H9 (cell line): ENCODE results near the gene BLOC1S3. TPM values are rescaled to one million over a fixed set of nuclear protein-coding genes. Genes with fewer than 3 reads are reported as not detected.

Experiments used
- DNase-seq: peaks from one replicate; pipeline ENCODE4 v3.0.0-alpha.2; 2017
- H2AFZ ChIP-seq: one replicate; pipeline ENCODE4 v1.6.1; 2013; ENCODE audit warnings: mild to moderate bottlenecking, low read length, control low read depth, moderate library complexity
- H2AK5ac ChIP-seq: 2 replicates; pipeline ENCODE4 v1.6.1; 2013; ENCODE audit warnings: low read length, control low read depth, mixed read lengths; ENCODE audit not compliant: insufficient read length
- H2BK120ac ChIP-seq: one replicate; pipeline ENCODE4 v1.6.1; 2013; ENCODE audit warnings: low read depth, mild to moderate bottlenecking, low read length, control low read depth, inconsistent platforms; ENCODE audit not compliant: poor library complexity, severe bottlenecking
- H2BK12ac ChIP-seq: 2 replicates; pipeline ENCODE4 v1.6.1; 2013; ENCODE audit warnings: low read length, control low read depth, mixed read lengths, low read depth; ENCODE audit not compliant: insufficient read length
- H2BK15ac ChIP-seq: 2 replicates; pipeline ENCODE4 v1.6.1; 2013; ENCODE audit warnings: low read depth, low read length, control low read depth
- H2BK20ac ChIP-seq: one replicate; pipeline ENCODE4 v1.6.1; 2013; ENCODE audit warnings: low read depth, mild to moderate bottlenecking, low read length, control low read depth, inconsistent platforms; ENCODE audit not compliant: poor library complexity, severe bottlenecking
- H2BK5ac ChIP-seq: 2 replicates; pipeline ENCODE4 v1.6.1; 2013; ENCODE audit warnings: low read length, control low read depth, mixed read lengths; ENCODE audit not compliant: insufficient read length
- H3K14ac ChIP-seq: 2 replicates; pipeline ENCODE4 v1.6.1; 2013; ENCODE audit warnings: low read length, control low read depth; ENCODE audit not compliant: insufficient read depth
- H3K18ac ChIP-seq: 2 replicates; pipeline ENCODE4 v1.6.1; 2013; ENCODE audit warnings: low read depth, mild to moderate bottlenecking, mixed read lengths, low read length, control low read depth; ENCODE audit not compliant: insufficient read length
- H3K23ac ChIP-seq: 2 replicates; pipeline ENCODE4 v1.6.1; 2013; ENCODE audit warnings: low read length, control low read depth, mixed read lengths, low read depth; ENCODE audit not compliant: insufficient read length
- H3K23me2 ChIP-seq: 2 replicates; pipeline ENCODE4 v1.6.1; 2013; ENCODE audit warnings: low read depth, mild to moderate bottlenecking, mixed read lengths, low read length, control low read depth; ENCODE audit not compliant: insufficient read length, poor library complexity, severe bottlenecking
- H3K27ac ChIP-seq: 2 replicates; pipeline ENCODE4 v1.5.1; 2013; ENCODE audit warnings: low read length, control low read depth, mixed read lengths, low read depth; ENCODE audit not compliant: insufficient read length
- H3K27me3 ChIP-seq: 2 replicates; pipeline ENCODE4 v1.6.1; 2013; ENCODE audit warnings: low read length, control low read depth, inconsistent platforms; ENCODE audit not compliant: insufficient read depth
- H3K4ac ChIP-seq: 2 replicates; pipeline ENCODE4 v1.6.1; 2013; ENCODE audit warnings: low read depth, mild to moderate bottlenecking, control low read depth, inconsistent platforms, low read length, moderate library complexity
- H3K4me1 ChIP-seq: 2 replicates; pipeline ENCODE4 v1.6.1; 2013; ENCODE audit warnings: low read length, control low read depth, inconsistent platforms; ENCODE audit not compliant: insufficient read depth
- H3K4me2 ChIP-seq: 2 replicates; pipeline ENCODE4 v1.6.1; 2013; ENCODE audit warnings: low read length, control low read depth, mixed read lengths; ENCODE audit not compliant: insufficient read length, insufficient read depth
- H3K56ac ChIP-seq: 2 replicates; pipeline ENCODE4 v1.6.1; 2013; ENCODE audit warnings: low read depth, mild to moderate bottlenecking, mixed read lengths, low read length, control low read depth; ENCODE audit not compliant: insufficient read length
- H3K79me1 ChIP-seq: 2 replicates; pipeline ENCODE4 v1.6.1; 2013; ENCODE audit warnings: low read depth, mild to moderate bottlenecking, moderate library complexity, low read length, control low read depth, inconsistent platforms; ENCODE audit not compliant: insufficient read depth, poor library complexity, severe bottlenecking
- H3K79me2 ChIP-seq: 2 replicates; pipeline ENCODE4 v1.6.1; 2013; ENCODE audit warnings: low read length, control low read depth, inconsistent platforms; ENCODE audit not compliant: insufficient read depth
- H3K9ac ChIP-seq: 2 replicates; pipeline ENCODE4 v1.6.1; 2013; ENCODE audit warnings: low read length, control low read depth, mixed read lengths; ENCODE audit not compliant: insufficient read length; ENCODE audit errors: extremely low read depth
- H3K9me3 ChIP-seq: one replicate; pipeline ENCODE4 v1.6.1; 2013; ENCODE audit warnings: low read depth, low read length, inconsistent platforms; ENCODE audit not compliant: control insufficient read depth
- H3T11ph ChIP-seq: one replicate; pipeline ENCODE4 v1.6.1; 2013; ENCODE audit warnings: mild to moderate bottlenecking, low read length, control low read depth, inconsistent platforms
- H4K20me1 ChIP-seq: one replicate; pipeline ENCODE4 v1.6.1; 2013; ENCODE audit not compliant: control insufficient read depth, insufficient read length, insufficient read depth
- H4K5ac ChIP-seq: 2 replicates; pipeline ENCODE4 v1.6.1; 2013; ENCODE audit warnings: low read depth, mild to moderate bottlenecking, mixed read lengths, low read length, control low read depth; ENCODE audit not compliant: insufficient read length
- H4K8ac ChIP-seq: replicated peaks from 2 replicates; pipeline ENCODE4 v1.6.1; 2013; ENCODE audit warnings: low read length, control low read depth, mixed read lengths, low read depth; ENCODE audit not compliant: insufficient read length
- H4K91ac ChIP-seq: 2 replicates; pipeline ENCODE4 v1.6.1; 2013; ENCODE audit warnings: low read depth, mild to moderate bottlenecking, moderate library complexity, mixed read lengths, low read length, control low read depth; ENCODE audit not compliant: insufficient read length
- H3K27ac Mint-ChIP-seq, 3 experiments: 2 replicates in 2 of 3; 3 replicates in 1 of 3; pipeline ENCODE4 v1.8.0; 2020 to 2021; ENCODE audit warnings: mixed read lengths in 3 of 3, mild to moderate bottlenecking in 1 of 3, moderate library complexity in 1 of 3
- H3K27me3 Mint-ChIP-seq: 2 replicates; pipeline ENCODE4 v1.8.0; 2021; ENCODE audit warnings: low read depth, mild to moderate bottlenecking, moderate library complexity, mixed read lengths
- H3K36me3 Mint-ChIP-seq, 3 experiments: 2 replicates in 2 of 3; 3 replicates in 1 of 3; pipeline ENCODE4 v1.8.0; 2020 to 2021; ENCODE audit warnings: low read depth in 3 of 3, mixed read lengths in 3 of 3; ENCODE audit not compliant: insufficient read depth in 1 of 3
- H3K4me1 Mint-ChIP-seq, 2 experiments: 2 replicates each; pipeline ENCODE4 v1.8.0; 2020; ENCODE audit warnings: mixed read lengths in 2 of 2
- H3K4me3 Mint-ChIP-seq, 2 experiments: 2 replicates in 1 of 2; 3 replicates in 1 of 2; pipeline ENCODE4 v1.8.0; 2020 to 2021; ENCODE audit warnings: mild to moderate bottlenecking in 2 of 2, mixed read lengths in 2 of 2, moderate library complexity in 1 of 2
- H3K9me3 Mint-ChIP-seq, 2 experiments: 2 replicates in 1 of 2; 3 replicates in 1 of 2; pipeline ENCODE4 v1.8.0; 2020; ENCODE audit warnings: mild to moderate bottlenecking in 2 of 2, mixed read lengths in 2 of 2, moderate library complexity in 1 of 2
- CTCF ChIP-seq: fragments of 200-600 bp; sonication (generic); conservative IDR thresholded peaks from 3 replicates; pipeline ENCODE4 v1.8.0; 2021; ENCODE audit warnings: antibody characterized with exemption, mild to moderate bottlenecking
- WGBS: extraction: QIAGEN DNeasy Blood & Tissue Kit; methylation state at CpG from one replicate; pipeline ENCODE4 v1.1.7; 2013; ENCODE audit warnings: missing lambda C conversion rate, low lambda C conversion rate, mixed read lengths; ENCODE audit not compliant: insufficient read length; ENCODE audit errors: extremely low coverage; 5-methylcytosine and 5-hydroxymethylcytosine counted together
- total RNA-seq: library from RNA; stranded (reverse); gene quantifications from 2 replicates; pipeline ENCODE4 v1.2.1, GENCODE V29; 2021

Gene BLOC1S3
- total RNA-seq, 1 experiment from 2014 or later: 9.2 TPM

DNA sequence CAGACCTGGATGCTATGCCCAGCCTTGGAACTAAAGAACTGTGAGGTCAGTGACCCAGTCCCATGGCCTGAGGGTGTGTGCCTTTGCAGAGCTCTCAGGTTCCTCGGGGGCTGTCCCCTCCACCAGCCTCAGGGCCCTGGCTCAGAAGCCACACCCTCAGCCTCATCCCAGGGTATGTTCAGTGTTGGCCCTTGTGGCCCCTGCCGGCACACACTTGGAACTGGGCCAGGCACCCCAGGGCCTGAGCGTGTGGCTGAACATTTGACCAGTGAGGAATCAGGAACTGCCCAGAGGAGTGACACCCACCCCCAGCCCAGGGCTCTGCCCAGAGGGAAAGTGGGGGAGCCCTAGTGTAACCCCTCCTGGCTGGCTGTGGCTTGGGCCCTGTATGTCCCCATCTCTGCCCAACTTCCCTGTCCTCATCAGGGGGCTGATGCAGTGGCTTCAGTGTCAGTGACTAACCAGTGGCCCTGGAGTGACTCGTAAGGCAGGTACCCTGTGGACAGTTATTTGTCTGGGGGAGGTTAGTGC lies 27.8 kb upstream of the BLOC1S3 start:
- no CpG with 5 or more reads among the region's 4 CpGs for WGBS

More for the DNA sequence above, 27.8 kb upstream of the BLOC1S3 start:
- no peak overlapping the region for H3T11ph ChIP-seq
- no peaks in the 10 kb centered on the region for H3K79me2 ChIP-seq
- no peak overlapping the region for H3K9ac ChIP-seq
- H2BK5ac ChIP-seq: no peak overlapping the region
- no peak overlapping the region for H3K23ac ChIP-seq
- no peak overlapping the region for H2AK5ac ChIP-seq
- H3K27ac ChIP-seq: no peak overlapping the region
- peaks cover 0 to 6% (median 0%) of the 10 kb centered on the region in 3 experiments; a peak in 3 of 7 replicates for H3K36me3 Mint-ChIP-seq
- H4K91ac ChIP-seq: no peak overlapping the region
- no peak for TF ChIP-seq CTCF
- H4K20me1 ChIP-seq: no peaks in the 10 kb centered on the region
- no peak overlapping the region for H3K56ac ChIP-seq
- peaks cover 7% of the 10 kb centered on the region; the same call in 1 of the 2 replicates for H3K27me3 ChIP-seq
- H3K79me1 ChIP-seq: no peaks in the 10 kb centered on the region
- H4K5ac ChIP-seq: no peak overlapping the region
- no peak overlapping the region for H2BK20ac ChIP-seq
- no peak overlapping the region for H2BK12ac ChIP-seq
- H3K4me2 ChIP-seq: no peak overlapping the region
- no peak overlapping the region; the same call in 1 of the 2 replicates for H3K14ac ChIP-seq
- peaks cover 8 to 14% of the 10 kb centered on the region in 2 experiments for H3K4me1 Mint-ChIP-seq
- no peaks in the 10 kb centered on the region for H3K23me2 ChIP-seq
- no peak overlapping the region for H2AFZ ChIP-seq
- no peaks in the 10 kb centered on the region; a peak in 1 of 5 replicates for H3K9me3 Mint-ChIP-seq
- H3K4me3 Mint-ChIP-seq: no peak overlapping the region
- DNase-seq: no peak
- H3K27me3 Mint-ChIP-seq: peaks cover 45% of the 10 kb centered on the region
- no peaks in the 10 kb centered on the region for H3K4me1 ChIP-seq
- no peak overlapping the region for H4K8ac ChIP-seq
- no peaks in the 10 kb centered on the region for H3K9me3 ChIP-seq
- no peak overlapping the region for H2BK120ac ChIP-seq
- no peak overlapping the region for H3K18ac ChIP-seq
- no peak overlapping the region for H3K27ac Mint-ChIP-seq
- no peak overlapping the region for H2BK15ac ChIP-seq
- H3K4ac ChIP-seq: no peak overlapping the region
